Activated CD4-positive, alpha-beta memory T cell treated with anti-CD3 and anti-CD28 coated beads for 36 hours (primary cell): ENCODE results near the gene AGXT. TPM values are rescaled to one million over a fixed set of nuclear protein-coding genes. Genes with fewer than 3 reads are reported as not detected.

Experiments used
- CTCF ChIA-PET: fragments of 350-600 bp; sonication (Branson Sonifier 250); formaldehyde crosslinking; loops from one replicate; lab custom pipeline; 2021; ENCODE audit warnings: antibody characterized with exemption, inconsistent platforms; lab: Charles Lee
- POLR2A ChIA-PET: fragments of 350-600 bp; sonication (Branson Sonifier 250); formaldehyde crosslinking; loops from one replicate; lab custom pipeline; 2021; ENCODE audit warnings: antibody characterized with exemption; lab: Charles Lee
- DNase-seq: peaks from one replicate; pipeline ENCODE4 v3.0.0-alpha.2; 2020
- H3K27ac Mint-ChIP-seq: one replicate; pipeline ENCODE4 v1.8.0; 2021; ENCODE audit warnings: mixed read lengths
- H3K27me3 Mint-ChIP-seq: one replicate; pipeline ENCODE4 v1.8.0; 2021; ENCODE audit warnings: mixed read lengths
- H3K36me3 Mint-ChIP-seq: one replicate; pipeline ENCODE4 v1.8.0; 2021; ENCODE audit warnings: mixed read lengths
- H3K4me1 Mint-ChIP-seq: one replicate; pipeline ENCODE4 v1.8.0; 2021; ENCODE audit warnings: low read depth, mixed read lengths
- H3K4me3 Mint-ChIP-seq: one replicate; pipeline ENCODE4 v1.8.0; 2021; ENCODE audit warnings: mild to moderate bottlenecking, mixed read lengths
- H3K9me3 Mint-ChIP-seq: one replicate; pipeline ENCODE4 v1.8.0; 2021; ENCODE audit warnings: mixed read lengths
- intact Hi-C: fragments of 100-400 bp; cut with micrococcal nuclease; formaldehyde crosslinking; loops from one replicate; pipeline ENCODE4 v1.15.1; 2023
- total RNA-seq, 2 experiments: library from RNA; stranded (reverse); gene quantifications; one replicate each; pipeline ENCODE4 v1.2.3, GENCODE V29; 2021

Gene AGXT
- total RNA-seq, 2 experiments from 2014 or later = not detected

GRCh38 chr2:240873805-240874714 lies 5.4 kb downstream of the AGXT start:
- Mint-ChIP-seq H3K27me3 (no peaks in the 10 kb centered on the region), H3K4me3 (no peak overlapping the region), H3K27ac (no peak overlapping the region), H3K9me3 (no peaks in the 10 kb centered on the region), H3K36me3 (no peaks in the 10 kb centered on the region), H3K4me1 (no peaks in the 10 kb centered on the region)
- DNase-seq = no peak
- CTCF ChIA-PET = no interaction called here
- intact Hi-C loops = no loop called here
- POLR2A ChIA-PET = no interaction called here

- Mint-ChIP-seq H3K4me3 (no peak overlapping the region), H3K36me3 (no peaks in the 10 kb centered on the region), H3K27ac (no peak overlapping the region), H3K27me3 (no peaks in the 10 kb centered on the region), H3K9me3 (no peaks in the 10 kb centered on the region), H3K4me1 (no peaks in the 10 kb centered on the region)
- intact Hi-C loops = no loop called here
- DNase-seq = no peak
- ChIA-PET POLR2A (no interaction called here), CTCF (no interaction called here)
These were observed 6.1 kb downstream of the AGXT start for GRCh38 chr2:240874715-240875227.

- Mint-ChIP-seq H3K4me3 (no peak overlapping the region), H3K27me3 (no peaks in the 10 kb centered on the region), H3K9me3 (no peaks in the 10 kb centered on the region), H3K4me1 (no peaks in the 10 kb centered on the region), H3K27ac (no peak overlapping the region), H3K36me3 (no peaks in the 10 kb centered on the region)
- ChIA-PET POLR2A (no interaction called here), CTCF (no interaction called here)
- intact Hi-C loops = no loop called here
- no peak for DNase-seq
These were observed 6.8 kb downstream of the AGXT start for GRCh38 chr2:240875228-240876034.

- CTCF ChIA-PET = interaction anchor here (0.7 kb wide), 1 partner anchor 39 kb away, joined by 3 read pairs; no protein-coding TSS in a partner anchor
- Mint-ChIP-seq H3K36me3 (no peaks in the 10 kb centered on the region), H3K27ac (no peak overlapping the region), H3K27me3 (no peaks in the 10 kb centered on the region), H3K9me3 (no peaks in the 10 kb centered on the region), H3K4me1 (no peaks in the 10 kb centered on the region), H3K4me3 (no peak overlapping the region)
- POLR2A ChIA-PET = no interaction called here
- DNase-seq = no peak
- intact Hi-C loops = no loop called here
These were observed 7.4 kb downstream of the AGXT start for GRCh38 chr2:240876035-240876474.

GRCh38 chr2:240876475-240877251 lies 8.0 kb downstream of the AGXT start:
- no peak overlapping the region for H3K4me3 Mint-ChIP-seq

GRCh38 chr2:240877460-240878340 lies 9.1 kb downstream of the AGXT start:
- Mint-ChIP-seq H3K27me3 (no peaks in the 10 kb centered on the region), H3K4me3 (no peak overlapping the region), H3K9me3 (no peaks in the 10 kb centered on the region), H3K27ac (no peak overlapping the region), H3K36me3 (no peaks in the 10 kb centered on the region), H3K4me1 (no peaks in the 10 kb centered on the region)
- ChIA-PET CTCF (no interaction called here), POLR2A (no interaction called here)
- no peak for DNase-seq
- intact Hi-C loops = no loop called here

More at GRCh38 chr2:240876475-240877251, 8.0 kb downstream of the AGXT start:
- no peaks in the 10 kb centered on the region for H3K36me3 Mint-ChIP-seq
- intact Hi-C loops = no loop called here
- H3K27ac Mint-ChIP-seq = no peak overlapping the region
- ChIA-PET POLR2A (no interaction called here), CTCF (interaction anchor here (0.7 kb wide), 1 partner anchor 38 kb away, joined by 3 read pairs; no protein-coding TSS in a partner anchor)
- no peaks in the 10 kb centered on the region for H3K27me3 Mint-ChIP-seq
- no peaks in the 10 kb centered on the region for H3K4me1 Mint-ChIP-seq
- DNase-seq = no peak
- H3K9me3 Mint-ChIP-seq = no peaks in the 10 kb centered on the region

GRCh38 chr2:240878341-240878936 lies 9.8 kb downstream of the AGXT start:
- DNase-seq = no peak
- Mint-ChIP-seq H3K27me3 (no peaks in the 10 kb centered on the region), H3K4me1 (no peaks in the 10 kb centered on the region), H3K36me3 (no peaks in the 10 kb centered on the region), H3K9me3 (no peaks in the 10 kb centered on the region), H3K4me3 (no peak overlapping the region), H3K27ac (no peak overlapping the region)
- CTCF ChIA-PET = no interaction called here
- intact Hi-C loops = no loop called here
- POLR2A ChIA-PET = no interaction called here

- H3K36me3 Mint-ChIP-seq = no peaks in the 10 kb centered on the region
- no peaks in the 10 kb centered on the region for H3K4me1 Mint-ChIP-seq
- H3K4me3 Mint-ChIP-seq = no peak overlapping the region
- POLR2A ChIA-PET = no interaction called here
- DNase-seq = no peak
- no peaks in the 10 kb centered on the region for H3K27me3 Mint-ChIP-seq
- intact Hi-C loops = no loop called here
- no peak overlapping the region for H3K27ac Mint-ChIP-seq
- H3K9me3 Mint-ChIP-seq = no peaks in the 10 kb centered on the region
- CTCF ChIA-PET = interaction anchor here (1.1 kb wide), 1 partner anchor 77 kb away, joined by 3 read pairs; no protein-coding TSS in a partner anchor
These were observed 10.5 kb downstream of the AGXT start for GRCh38 chr2:240879105-240879504.

GRCh38 chr2:240881913-240882312 lies 13.3 kb downstream of the AGXT start:
- CTCF ChIA-PET = no interaction called here
- DNase-seq = no peak

GRCh38 chr2:240884221-240884620 lies 15.6 kb downstream of the AGXT start:
- H3K27me3 Mint-ChIP-seq = no peaks in the 10 kb centered on the region
- POLR2A ChIA-PET = no interaction called here
- no peak overlapping the region for H3K27ac Mint-ChIP-seq

More at GRCh38 chr2:240881913-240882312, 13.3 kb downstream of the AGXT start:
- Mint-ChIP-seq H3K36me3 (no peaks in the 10 kb centered on the region), H3K9me3 (no peaks in the 10 kb centered on the region), H3K4me3 (no peak overlapping the region), H3K27me3 (no peaks in the 10 kb centered on the region), H3K4me1 (no peaks in the 10 kb centered on the region), H3K27ac (no peak overlapping the region)
- POLR2A ChIA-PET = no interaction called here
- intact Hi-C loops = no loop called here

GRCh38 chr2:240884745-240885144 lies 16.1 kb downstream of the AGXT start:
- H3K9me3 Mint-ChIP-seq = no peaks in the 10 kb centered on the region
- no peak for DNase-seq
- no peaks in the 10 kb centered on the region for H3K36me3 Mint-ChIP-seq
- H3K27me3 Mint-ChIP-seq = no peaks in the 10 kb centered on the region
- no peak overlapping the region for H3K27ac Mint-ChIP-seq
- CTCF ChIA-PET = no interaction called here
- POLR2A ChIA-PET = no interaction called here
- H3K4me1 Mint-ChIP-seq = no peaks in the 10 kb centered on the region
- intact Hi-C loops = no loop called here
- H3K4me3 Mint-ChIP-seq = no peak overlapping the region

More at GRCh38 chr2:240884221-240884620, 15.6 kb downstream of the AGXT start:
- CTCF ChIA-PET = no interaction called here
- Mint-ChIP-seq H3K9me3 (no peaks in the 10 kb centered on the region), H3K36me3 (no peaks in the 10 kb centered on the region), H3K4me1 (no peaks in the 10 kb centered on the region), H3K4me3 (no peak overlapping the region)
- intact Hi-C loops = no loop called here
- DNase-seq = no peak
